OCI-LY7 (cell line): Measurements from ENCODE around the gene ENTPD1. TPM values are rescaled to one million over a fixed set of nuclear protein-coding genes. Genes with fewer than 3 reads are reported as not detected.
"Not testable (repeated sequence)": the region's sequence is repeated elsewhere in the genome, so short reads cannot be mapped to it uniquely, and the experiment has no call there.

Experiments
- BruUV-seq: library from RNA; stranded (reverse); fragments of 400-500 nt; replicated peaks from 2 replicates; lab custom pipeline; 2021; lab: Mats Ljungman, UMichigan
- CTCF ChIA-PET: fragments of 300-600 bp; sonication (Branson Sonifier 250); formaldehyde crosslinking; loops from one replicate; lab custom pipeline; 2022; ENCODE audit warnings: antibody characterized with exemption; ENCODE audit not compliant: unreplicated experiment; lab: Charles Lee
- POLR2A ChIA-PET: fragments of 300-600 bp; sonication (Branson Sonifier 250); formaldehyde crosslinking; loops from one replicate; lab custom pipeline; 2022; ENCODE audit warnings: antibody characterized with exemption; lab: Charles Lee
- DNase-seq: peaks from one replicate; pipeline ENCODE4 v3.0.0-alpha.2; 2015; ENCODE audit warnings: low spot score
- H2AFZ ChIP-seq: fragments of 200-600 bp; sonication (generic), shearing (Covaris generic); 2 replicates; pipeline ENCODE4 v1.6.1; 2014; ENCODE audit warnings: mild to moderate bottlenecking, antibody characterized with exemption, low read length, moderate library complexity
- H3K27ac ChIP-seq: fragments of 200-600 bp; sonication (generic); 2 replicates; pipeline ENCODE4 v1.5.1; 2014; ENCODE audit warnings: mixed run types, low read depth, mild to moderate bottlenecking, moderate library complexity, low read length, inconsistent platforms; ENCODE audit not compliant: poor library complexity, severe bottlenecking
- H3K36me3 ChIP-seq: fragments of 200-600 bp; sonication (generic); 2 replicates; pipeline ENCODE4 v1.6.1; 2014; ENCODE audit warnings: mild to moderate bottlenecking, antibody characterized with exemption, low read length, moderate library complexity, mixed read lengths; ENCODE audit not compliant: insufficient read depth
- H3K4me1 ChIP-seq: fragments of 200-600 bp; sonication (generic); 2 replicates; pipeline ENCODE4 v1.5.1; 2014; ENCODE audit warnings: mild to moderate bottlenecking, low read length; ENCODE audit not compliant: insufficient read depth, poor library complexity, severe bottlenecking
- H3K4me2 ChIP-seq: fragments of 200-600 bp; sonication (generic); 2 replicates; pipeline ENCODE4 v1.6.1; 2014; ENCODE audit warnings: mild to moderate bottlenecking, low read length
- H3K4me3 ChIP-seq: fragments of 200-600 bp; sonication (generic); 2 replicates; pipeline ENCODE4 v1.5.1; 2014; ENCODE audit warnings: mild to moderate bottlenecking, low read depth, low read length; ENCODE audit not compliant: poor library complexity, severe bottlenecking
- H3K79me2 ChIP-seq: fragments of 200-600 bp; sonication (generic); 2 replicates; pipeline ENCODE4 v1.6.1; 2016; ENCODE audit warnings: low read depth, mild to moderate bottlenecking, low read length, moderate library complexity, mixed read lengths; ENCODE audit not compliant: insufficient read depth
- H3K9me2 ChIP-seq: fragments of 200-600 bp; sonication (generic); 2 replicates; pipeline ENCODE4 v1.6.1; 2016; ENCODE audit warnings: mild to moderate bottlenecking, low read length, mixed read lengths; ENCODE audit not compliant: insufficient read depth
- H3K9me3 ChIP-seq: fragments of 200-600 bp; sonication (generic); 2 replicates; pipeline ENCODE4 v1.6.1; 2014; ENCODE audit warnings: mild to moderate bottlenecking, mixed run types, low read length, mixed read lengths
- H4K20me1 ChIP-seq: fragments of 200-600 bp; sonication (generic); 2 replicates; pipeline ENCODE4 v1.6.1; 2014; ENCODE audit warnings: mild to moderate bottlenecking, antibody characterized with exemption, low read length, moderate library complexity, mixed read lengths; ENCODE audit not compliant: insufficient read depth
- CTCF ChIP-seq: fragments of 200-600 bp; sonication (generic); conservative IDR thresholded peaks from 2 replicates; pipeline ENCODE4 v1.5.1; 2014; ENCODE audit warnings: mild to moderate bottlenecking, antibody characterized with exemption, low read length, moderate library complexity, mixed read lengths
- EZH2phosphoT487 ChIP-seq: fragments of 200-600 bp; sonication (generic); IDR thresholded peaks from 2 replicates; pipeline ENCODE4 v1.6.1; 2018; ENCODE audit warnings: low read depth, borderline replicate concordance, mild to moderate bottlenecking, mixed run types, antibody characterized with exemption, low read length, moderate library complexity, mixed read lengths
- intact Hi-C: fragments of 100-400 bp; cut with micrococcal nuclease; formaldehyde crosslinking; loops from one replicate; pipeline ENCODE4 v1.10.0; 2022; ENCODE audit not compliant: unreplicated experiment
- total RNA-seq, 2 experiments: library from RNA; depleted of rRNA in 1 of 2; stranded (reverse); fragments of >200 nt in 1 of 2; shearing (Covaris generic) in 1 of 2; gene quantifications; 2 replicates each; pipeline ENCODE4 v1.2.3, GENCODE V29; 2014 to 2022

ENTPD1 gene
- total RNA-seq, 2 experiments from 2014 or later = 5.1 to 6.7 TPM

GRCh38 chr10:95808705-95809308 is 52.8 kb downstream of the ENTPD1 start:
- H3K4me1 ChIP-seq, H3K4me3 ChIP-seq, H3K4me2 ChIP-seq, H3K27ac ChIP-seq, H2AFZ ChIP-seq, intact Hi-C loops, H4K20me1 ChIP-seq, H3K9me3 ChIP-seq, POLR2A ChIA-PET, DNase-seq, H3K9me2 ChIP-seq, H3K79me2 ChIP-seq, H3K36me3 ChIP-seq, BruUV-seq, CTCF ChIA-PET: not testable (repeated sequence)

- BruUV-seq = no TSS peak
- Histone ChIP-seq H3K9me3 (0 out of 2 replicates have a peak, but pooled peaks cover 6% of the 10 kb centered on the region), H3K79me2 (no peaks in the 10 kb centered on the region)
Observed at GRCh38 chr10:95809370-95810197, 53.6 kb downstream of the ENTPD1 start.

More at GRCh38 chr10:95809370-95810197, 53.6 kb downstream of the ENTPD1 start:
- Histone ChIP-seq H3K4me3 (no peak overlapping the region), H3K4me2 (no peak overlapping the region), H3K36me3 (no peaks in the 10 kb centered on the region), H4K20me1 (no peaks in the 10 kb centered on the region), H3K4me1 (peaks cover 4% of the 10 kb centered on the region), H2AFZ (no peak overlapping the region), H3K9me2 (no peaks in the 10 kb centered on the region), H3K27ac (no peak overlapping the region)
- no peak for DNase-seq
- ChIA-PET CTCF (no interaction called here), POLR2A (no interaction called here)
- TF ChIP-seq CTCF = no peak
- TF ChIP-seq EZH2phosphoT487 = no peak
- intact Hi-C loops = no loop called here
